Measurements from ENCODE around the gene BABAM2.

BABAM2 gene

GRCh38 chr2:28071221-28071620, 180.7 kb downstream of the BABAM2 start:
- TF ChIP-seq CTCF (IDR thresholded peaks at IDR 0.05; ENCODE audit: low read depth, low read length, missing control alignments) = no peak
- no peak overlapping the region for H3K4me3 ChIP-seq (ENCODE audit: low read depth, low read length)
- no peak for DNase-seq (ENCODE audit: low read depth)

- H3K4me3 ChIP-seq (ENCODE audit: low read depth, low read length) = no peak overlapping the region
- no peak for TF ChIP-seq CTCF (IDR thresholded peaks at IDR 0.05; ENCODE audit: low read depth, low read length, missing control alignments)
- DNase-seq (ENCODE audit: low read depth) = no peak
Observed at GRCh38 chr2:28074137-28074536, 183.6 kb downstream of the BABAM2 start.

- no peak for TF ChIP-seq CTCF (IDR thresholded peaks at IDR 0.05; ENCODE audit: low read depth, low read length, missing control alignments)
- no peak for DNase-seq (ENCODE audit: low read depth)
- H3K4me3 ChIP-seq (ENCODE audit: low read depth, low read length) = no peak overlapping the region
Observed at GRCh38 chr2:28080911-28081310, 190.4 kb downstream of the BABAM2 start.

- no peak overlapping the region for H3K4me3 ChIP-seq (ENCODE audit: low read depth, low read length)
- TF ChIP-seq CTCF (IDR thresholded peaks at IDR 0.05; ENCODE audit: low read depth, low read length, missing control alignments) = no peak
- DNase-seq (ENCODE audit: low read depth) = no peak
Observed at GRCh38 chr2:28082131-28082530, 191.6 kb downstream of the BABAM2 start.

- no peak for TF ChIP-seq CTCF (IDR thresholded peaks at IDR 0.05; ENCODE audit: low read depth, low read length, missing control alignments)
- DNase-seq (ENCODE audit: low read depth) = no peak
- no peak overlapping the region for H3K4me3 ChIP-seq (ENCODE audit: low read depth, low read length)
Observed at GRCh38 chr2:28083476-28083875, 192.9 kb downstream of the BABAM2 start.

- DNase-seq (ENCODE audit: low read depth) = no peak
- TF ChIP-seq CTCF (IDR thresholded peaks at IDR 0.05; ENCODE audit: low read depth, low read length, missing control alignments) = no peak
- no peak overlapping the region for H3K4me3 ChIP-seq (ENCODE audit: low read depth, low read length)
Observed at GRCh38 chr2:28084564-28084963, 194.0 kb downstream of the BABAM2 start.

- no peak for TF ChIP-seq CTCF (IDR thresholded peaks at IDR 0.05; ENCODE audit: low read depth, low read length, missing control alignments)
- no peak overlapping the region for H3K4me3 ChIP-seq (ENCODE audit: low read depth, low read length)
- no peak for DNase-seq (ENCODE audit: low read depth)
Observed at GRCh38 chr2:28085201-28085600, 194.7 kb downstream of the BABAM2 start.
